Mammary epithelial cell (primary cell): ENCODE measurements around the gene TSPEAR.

Source experiments
- EZH2 ChIP-seq: IDR thresholded peaks from 2 replicates; pipeline ENCODE4 v1.6.1; 2012; ENCODE audit warnings: low read length, inconsistent platforms, borderline replicate concordance
- TF ChIP-seq, protein P1 (sequence below), 2 donors: IDR thresholded peaks in 1 of 2; conservative IDR thresholded peaks in 1 of 2; 2 replicates each; pipeline ENCODE4 v1.5.1; 2011 to 2012; ENCODE audit warnings: inconsistent platforms in 2 of 2, low read length in 2 of 2, mild to moderate bottlenecking in 2 of 2, control low read depth in 1 of 2, low read depth in 1 of 2; ENCODE audit not compliant: insufficient read depth in 1 of 2; ENCODE audit errors: extremely low read depth in 1 of 2

DNA sequence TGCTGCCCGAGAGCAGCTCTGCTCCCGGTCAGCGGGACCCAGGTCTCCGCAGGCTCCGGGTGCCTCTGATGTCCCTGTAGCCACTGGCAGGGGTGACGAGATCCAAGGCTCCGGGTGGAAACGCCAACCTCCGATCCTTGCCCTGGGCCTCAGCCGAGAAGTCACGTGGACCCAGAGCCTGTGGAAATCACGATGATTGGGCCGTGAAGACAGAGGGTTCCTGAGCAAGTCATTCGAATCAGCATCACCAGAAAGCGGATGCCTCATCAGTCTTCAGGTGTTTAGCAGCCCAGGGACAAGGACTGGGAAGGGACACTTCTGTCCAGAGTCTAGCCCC, 243.5 kb downstream of the TSPEAR start:
- TF ChIP-seq, protein P1, sequence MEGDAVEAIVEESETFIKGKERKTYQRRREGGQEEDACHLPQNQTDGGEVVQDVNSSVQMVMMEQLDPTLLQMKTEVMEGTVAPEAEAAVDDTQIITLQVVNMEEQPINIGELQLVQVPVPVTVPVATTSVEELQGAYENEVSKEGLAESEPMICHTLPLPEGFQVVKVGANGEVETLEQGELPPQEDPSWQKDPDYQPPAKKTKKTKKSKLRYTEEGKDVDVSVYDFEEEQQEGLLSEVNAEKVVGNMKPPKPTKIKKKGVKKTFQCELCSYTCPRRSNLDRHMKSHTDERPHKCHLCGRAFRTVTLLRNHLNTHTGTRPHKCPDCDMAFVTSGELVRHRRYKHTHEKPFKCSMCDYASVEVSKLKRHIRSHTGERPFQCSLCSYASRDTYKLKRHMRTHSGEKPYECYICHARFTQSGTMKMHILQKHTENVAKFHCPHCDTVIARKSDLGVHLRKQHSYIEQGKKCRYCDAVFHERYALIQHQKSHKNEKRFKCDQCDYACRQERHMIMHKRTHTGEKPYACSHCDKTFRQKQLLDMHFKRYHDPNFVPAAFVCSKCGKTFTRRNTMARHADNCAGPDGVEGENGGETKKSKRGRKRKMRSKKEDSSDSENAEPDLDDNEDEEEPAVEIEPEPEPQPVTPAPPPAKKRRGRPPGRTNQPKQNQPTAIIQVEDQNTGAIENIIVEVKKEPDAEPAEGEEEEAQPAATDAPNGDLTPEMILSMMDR (conservative IDR thresholded peaks at IDR 0.05 in 1 of 2, IDR thresholded peaks at IDR 0.05 in 1 of 2; ENCODE audit: extremely low read depth in 1 of 2, insufficient read depth in 1 of 2, low read depth in 1 of 2, low read length in 2 of 2) = no peak
- no peak for TF ChIP-seq EZH2
